H1 (cell line): Measurements from ENCODE around the gene WNT1. TPM values are rescaled to one million over a fixed set of nuclear protein-coding genes. Genes with fewer than 3 reads are reported as not detected.

Experiments
- BACH1 ChIP-seq: IDR thresholded peaks from 2 replicates; pipeline ENCODE4 v1.6.1; 2012; ENCODE audit warnings: low read length, improper control_type of control experiment
- GABPA ChIP-seq: IDR thresholded peaks from 2 replicates; pipeline ENCODE4 v1.6.1; 2011; ENCODE audit warnings: mild to moderate bottlenecking, low read length, moderate library complexity, borderline replicate concordance; ENCODE audit not compliant: insufficient read depth
- RAD21 ChIP-seq, 2 experiments: IDR thresholded peaks in 1 of 2; conservative IDR thresholded peaks in 1 of 2; 2 replicates each; pipeline ENCODE4 v1.6.1; 2011; ENCODE audit warnings: low read depth in 2 of 2, low read length in 2 of 2, improper control_type of control experiment in 1 of 2, inconsistent platforms in 1 of 2, mild to moderate bottlenecking in 1 of 2, moderate library complexity in 1 of 2
- SP1 ChIP-seq: IDR thresholded peaks from 2 replicates; pipeline ENCODE4 v1.6.1; 2011; ENCODE audit warnings: low read depth, low read length
- YY1 ChIP-seq: IDR thresholded peaks from 2 replicates; pipeline ENCODE4 v1.6.1; 2011; ENCODE audit warnings: low read depth, mild to moderate bottlenecking, low read length
- polyA plus RNA-seq, 7 experiments: library from polyadenylated mRNA; depleted of rRNA in 3 of 7; stranded (reverse) in 5 of 7; unstranded in 2 of 7; fragments of >200 nt in 5 of 7; fragments of 200-250 nt in 2 of 7; gene quantifications; 1 replicate in 5 of 7; 2 replicates in 1 of 7; 4 replicates in 1 of 7; pipeline versions ENCODE4 v1.2.1 to v1.2.3, GENCODE V29; 2011 to 2013; ENCODE audit warnings: missing spikeins in 2 of 7, mixed read lengths in 2 of 7
- total RNA-seq: library from RNA; stranded (reverse); fragmentation: NEBNext Ultra II Directional; extraction: Animal tissue kit (Norgen Biotek cat#: 25700); gene quantifications from 2 replicates; pipeline ENCODE4 v1.2.1, GENCODE V29; 2021

The WNT1 gene
- total and polyA plus RNA-seq, 2 of the 8 experiments (the other 6 are each of a cell fraction or from before 2014, with no cell fraction given), result not detected

GRCh38 chr12:48961801-48962200 is 16.3 kb upstream of the WNT1 start (continued):
- no peak for TF ChIP-seq RAD21 (IDR thresholded peaks at IDR 0.05 in 1 of 2, conservative IDR thresholded peaks at IDR 0.05 in 1 of 2; ENCODE audit: low read depth in 2 of 2, low read length in 2 of 2)
- no peak for TF ChIP-seq SP1
- no peak for TF ChIP-seq YY1
- no peak for TF ChIP-seq BACH1
- TF ChIP-seq GABPA, result no peak
- TF ChIP-seq, all 59 proteins: peak for 0
